Epithelial cell of esophagus (primary cell): ENCODE results near the gene TAS1R1.

ENCODE experiments used
- DNase-seq: peaks from one replicate; pipeline ENCODE4 v3.0.0; 2010; ENCODE audit warnings: low read depth
- H3K4me3 ChIP-seq: 2 replicates; pipeline ENCODE4 v1.5.1; 2011; ENCODE audit warnings: mild to moderate bottlenecking, low read length, control low read depth
- CTCF ChIP-seq: IDR thresholded peaks from 2 replicates; pipeline ENCODE4 v1.5.1; 2011; ENCODE audit warnings: low read depth, mild to moderate bottlenecking, low read length, control low read depth, inconsistent platforms; ENCODE audit not compliant: insufficient read depth; ENCODE audit errors: missing control alignments

TAS1R1 gene

GRCh38 chr1:6531996-6532395 is 23.1 kb upstream of the TAS1R1 start:
- no peak overlapping the region for H3K4me3 ChIP-seq
- DNase-seq: no peak
- no peak for TF ChIP-seq CTCF

GRCh38 chr1:6534248-6534822 is 20.8 kb upstream of the TAS1R1 start:
- H3K4me3 ChIP-seq: no peak overlapping the region
- TF ChIP-seq CTCF: no peak
- DNase-seq: no peak

GRCh38 chr1:6535214-6535613 is 19.9 kb upstream of the TAS1R1 start:
- H3K4me3 ChIP-seq: no peak overlapping the region
- DNase-seq: no peak
- TF ChIP-seq CTCF: no peak

- DNase-seq: no peak
- TF ChIP-seq CTCF: no peak
- no peak overlapping the region for H3K4me3 ChIP-seq
These were observed 18.8 kb upstream of the TAS1R1 start for GRCh38 chr1:6536291-6536690.

- no peak for TF ChIP-seq CTCF
- H3K4me3 ChIP-seq: no peak overlapping the region
- DNase-seq: no peak
These were observed 16.2 kb upstream of the TAS1R1 start for GRCh38 chr1:6538956-6539355.

GRCh38 chr1:6544831-6545230 is 10.3 kb upstream of the TAS1R1 start:
- TF ChIP-seq CTCF: no peak
- H3K4me3 ChIP-seq: no peak overlapping the region
- DNase-seq: peak; percentile 50
